ENCODE measurements around the gene REP15.

REP15 gene, protein sequence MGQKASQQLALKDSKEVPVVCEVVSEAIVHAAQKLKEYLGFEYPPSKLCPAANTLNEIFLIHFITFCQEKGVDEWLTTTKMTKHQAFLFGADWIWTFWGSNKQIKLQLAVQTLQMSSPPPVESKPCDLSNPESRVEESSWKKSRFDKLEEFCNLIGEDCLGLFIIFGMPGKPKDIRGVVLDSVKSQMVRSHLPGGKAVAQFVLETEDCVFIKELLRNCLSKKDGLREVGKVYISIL

DNA sequence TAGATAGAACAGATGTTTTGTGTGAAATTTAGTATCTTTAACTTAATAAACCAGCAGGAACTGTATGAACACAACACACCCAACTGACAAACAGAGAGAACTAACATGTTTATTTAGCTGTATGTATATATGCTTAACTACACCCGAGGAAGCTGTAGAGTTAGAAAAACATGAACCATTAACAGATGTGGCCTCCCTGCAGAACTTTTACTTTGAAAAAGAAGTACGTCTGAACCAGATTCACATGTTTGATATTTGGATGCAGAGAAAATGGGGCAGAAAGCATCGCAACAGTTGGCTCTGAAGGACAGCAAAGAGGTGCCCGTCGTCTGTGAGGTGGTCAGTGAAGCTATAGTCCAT, at the start of gene REP15:
TSS of gene REP15 (plus strand) at position 155 of the 360 bp plus-strand sequence. CDS start at position 271, 116 bp downstream.
- POLR2A ChIA-PET: interaction anchor here (0.6 kb wide), 1 partner anchor 172 kb away, joined by 5 read pairs; the partner anchor contains the start of gene PPFIBP1
- TF ChIP-seq ZNF404 (tag by site-specific recombination; IDR thresholded peaks at IDR 0.05) (no peak), ZNF843 (tag by site-specific recombination; IDR thresholded peaks at IDR 0.05) (no peak), ZNF560 (tag by site-specific recombination; IDR thresholded peaks at IDR 0.05; ENCODE audit: borderline replicate concordance) (no peak), ZNF416 (tag by site-specific recombination; IDR thresholded peaks at IDR 0.05) (no peak)
- peaks cover 0 to 18% of the 10 kb centered on the region in 2 experiments; a peak in 2 of 3 replicates for H3K36me3 ChIP-seq (ENCODE audit: control insufficient read depth in 2 of 2, insufficient read depth in 1 of 2, low read length in 2 of 2)
- H3K4me1 ChIP-seq (ENCODE audit: control insufficient read depth, insufficient read depth, low read length): no peaks in the 10 kb centered on the region
- no peaks in the 10 kb centered on the region for H3K9me3 ChIP-seq (ENCODE audit: control insufficient read depth, insufficient read depth, low read depth, low read length)
- H3K4me3 ChIP-seq (ENCODE audit: low read depth, low read length): no peak within 1 kb of the TSS
- CTCF ChIA-PET: interaction anchor here (0.6 kb wide), 1 partner anchor 262 kb away, joined by 5 read pairs; no protein-coding TSS in a partner anchor
- no peak within 1 kb of the TSS for H3K27ac ChIP-seq (ENCODE audit: extremely low read depth, low read depth, low read length)

DNA sequence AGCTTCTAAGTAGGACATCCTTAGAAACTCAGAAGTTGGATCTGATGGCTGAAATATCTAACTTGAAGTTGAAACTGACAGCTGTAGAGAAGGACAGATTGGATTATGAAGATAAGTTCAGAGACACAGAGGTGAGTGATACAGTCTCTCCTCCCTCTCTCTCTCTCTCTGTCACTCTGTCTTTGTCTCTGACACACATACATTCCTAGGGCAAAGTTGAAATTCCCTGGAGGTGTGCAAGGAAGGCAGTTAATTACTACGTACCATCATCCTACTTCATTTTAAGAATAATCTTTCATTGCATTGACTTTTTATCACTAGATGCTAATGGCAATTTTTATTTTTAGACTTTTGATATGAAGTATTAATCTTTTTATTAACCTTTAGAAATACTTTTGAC, 46.2 kb upstream of the REP15 start:
- no peaks in the 10 kb centered on the region for H3K36me3 ChIP-seq (ENCODE audit: control insufficient read depth in 2 of 2, insufficient read depth in 1 of 2, low read length in 2 of 2)
- no peaks in the 10 kb centered on the region for H3K9me3 ChIP-seq (ENCODE audit: control insufficient read depth, insufficient read depth, low read depth, low read length)
- POLR2A ChIA-PET: no interaction called here
- CTCF ChIA-PET: interaction anchor here (1.1 to 1.3 kb wide), 2 partner anchors 14 to 216 kb away, joined by 3 to 4 read pairs; no protein-coding TSS in a partner anchor
- no peak overlapping the region for H3K4me3 ChIP-seq (ENCODE audit: low read depth, low read length)
- no peak overlapping the region for H3K27ac ChIP-seq (ENCODE audit: extremely low read depth, low read depth, low read length)
- H3K4me1 ChIP-seq (ENCODE audit: control insufficient read depth, insufficient read depth, low read length): peaks cover 9% of the 10 kb centered on the region
- TF ChIP-seq ZNF747 (tag by site-specific recombination; IDR thresholded peaks at IDR 0.05) (no peak), ZBTB20 (tag by site-specific recombination; IDR thresholded peaks at IDR 0.05) (no peak), KLF8 (tag by site-specific recombination; IDR thresholded peaks at IDR 0.05) (no peak), ZNF677 (tag by site-specific recombination; IDR thresholded peaks at IDR 0.05) (no peak), ZNF221 (tag by site-specific recombination; IDR thresholded peaks at IDR 0.05; ENCODE audit: borderline replicate concordance) (no peak), ZNF426 (tag by site-specific recombination; IDR thresholded peaks at IDR 0.05) (no peak), ZNF157 (tag by site-specific recombination; IDR thresholded peaks at IDR 0.05) (no peak), HOXD13 (CRISPR knock-in tag; IDR thresholded peaks at IDR 0.05; ENCODE audit: borderline replicate concordance) (no peak), ZNF391 (tag by site-specific recombination; IDR thresholded peaks at IDR 0.05; ENCODE audit: borderline replicate concordance, low read depth) (no peak), ZNF366 (tag by site-specific recombination; conservative IDR thresholded peaks at IDR 0.05) (no peak), REPIN1 (tag by site-specific recombination; IDR thresholded peaks at IDR 0.05; ENCODE audit: low read depth) (no peak), ZNF701 (tag by site-specific recombination; IDR thresholded peaks at IDR 0.05) (no peak), ZBTB8A (tag by site-specific recombination; IDR thresholded peaks at IDR 0.05) (no peak), ZEB2 (tag by site-specific recombination; IDR thresholded peaks at IDR 0.05) (no peak), ZNF792 (tag by site-specific recombination; IDR thresholded peaks at IDR 0.05) (no peak), ZNF473 (tag by site-specific recombination; IDR thresholded peaks at IDR 0.05) (no peak)
- TF ChIP-seq, protein P1, sequence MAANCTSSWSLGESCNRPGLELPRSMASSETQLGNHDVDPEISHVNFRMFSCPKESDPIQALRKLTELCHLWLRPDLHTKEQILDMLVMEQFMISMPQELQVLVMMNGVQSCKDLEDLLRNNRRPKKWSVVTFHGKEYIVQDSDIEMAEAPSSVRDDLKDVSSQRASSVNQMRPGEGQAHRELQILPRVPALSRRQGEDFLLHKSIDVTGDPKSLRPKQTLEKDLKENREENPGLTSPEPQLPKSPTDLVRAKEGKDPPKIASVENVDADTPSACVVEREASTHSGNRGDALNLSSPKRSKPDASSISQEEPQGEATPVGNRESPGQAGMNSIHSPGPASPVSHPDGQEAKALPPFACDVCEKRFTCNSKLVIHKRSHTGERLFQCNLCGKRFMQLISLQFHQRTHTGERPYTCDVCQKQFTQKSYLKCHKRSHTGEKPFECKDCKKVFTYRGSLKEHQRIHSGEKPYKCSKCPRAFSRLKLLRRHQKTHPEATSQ (tag by site-specific recombination; IDR thresholded peaks at IDR 0.05): no peak
- TF ChIP-seq, protein P2, sequence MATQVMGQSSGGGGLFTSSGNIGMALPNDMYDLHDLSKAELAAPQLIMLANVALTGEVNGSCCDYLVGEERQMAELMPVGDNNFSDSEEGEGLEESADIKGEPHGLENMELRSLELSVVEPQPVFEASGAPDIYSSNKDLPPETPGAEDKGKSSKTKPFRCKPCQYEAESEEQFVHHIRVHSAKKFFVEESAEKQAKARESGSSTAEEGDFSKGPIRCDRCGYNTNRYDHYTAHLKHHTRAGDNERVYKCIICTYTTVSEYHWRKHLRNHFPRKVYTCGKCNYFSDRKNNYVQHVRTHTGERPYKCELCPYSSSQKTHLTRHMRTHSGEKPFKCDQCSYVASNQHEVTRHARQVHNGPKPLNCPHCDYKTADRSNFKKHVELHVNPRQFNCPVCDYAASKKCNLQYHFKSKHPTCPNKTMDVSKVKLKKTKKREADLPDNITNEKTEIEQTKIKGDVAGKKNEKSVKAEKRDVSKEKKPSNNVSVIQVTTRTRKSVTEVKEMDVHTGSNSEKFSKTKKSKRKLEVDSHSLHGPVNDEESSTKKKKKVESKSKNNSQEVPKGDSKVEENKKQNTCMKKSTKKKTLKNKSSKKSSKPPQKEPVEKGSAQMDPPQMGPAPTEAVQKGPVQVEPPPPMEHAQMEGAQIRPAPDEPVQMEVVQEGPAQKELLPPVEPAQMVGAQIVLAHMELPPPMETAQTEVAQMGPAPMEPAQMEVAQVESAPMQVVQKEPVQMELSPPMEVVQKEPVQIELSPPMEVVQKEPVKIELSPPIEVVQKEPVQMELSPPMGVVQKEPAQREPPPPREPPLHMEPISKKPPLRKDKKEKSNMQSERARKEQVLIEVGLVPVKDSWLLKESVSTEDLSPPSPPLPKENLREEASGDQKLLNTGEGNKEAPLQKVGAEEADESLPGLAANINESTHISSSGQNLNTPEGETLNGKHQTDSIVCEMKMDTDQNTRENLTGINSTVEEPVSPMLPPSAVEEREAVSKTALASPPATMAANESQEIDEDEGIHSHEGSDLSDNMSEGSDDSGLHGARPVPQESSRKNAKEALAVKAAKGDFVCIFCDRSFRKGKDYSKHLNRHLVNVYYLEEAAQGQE (tag by site-specific recombination; IDR thresholded peaks at IDR 0.05): no peak

All from HEK293 (cell line).